ENCODE measurements around the gene ROR1.
A peak's percentile ranks its signal among the peaks of the same experiment; 100 is the strongest.

ROR1 gene

DNA sequence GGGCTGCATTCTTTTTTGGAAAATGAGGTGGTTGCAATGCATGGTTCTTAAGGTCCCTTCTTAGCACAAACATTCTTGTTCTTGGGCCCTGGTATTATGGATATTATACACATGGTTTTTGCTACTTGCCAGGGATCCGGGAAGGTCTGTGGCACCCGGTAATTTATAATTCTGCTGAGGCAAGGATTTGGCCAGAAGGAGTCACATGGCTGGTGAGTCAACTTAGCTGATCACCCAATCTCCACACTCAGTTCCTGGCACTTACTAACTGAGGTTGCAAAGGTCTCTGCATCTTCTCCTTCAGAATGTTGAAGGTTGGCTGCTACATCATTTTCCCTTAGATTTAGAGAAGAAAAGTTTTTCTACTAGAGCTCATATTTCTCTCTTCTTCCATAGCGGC lies 112.5 kb downstream of the ROR1 start:
- no peak for DNase-seq

DNA sequence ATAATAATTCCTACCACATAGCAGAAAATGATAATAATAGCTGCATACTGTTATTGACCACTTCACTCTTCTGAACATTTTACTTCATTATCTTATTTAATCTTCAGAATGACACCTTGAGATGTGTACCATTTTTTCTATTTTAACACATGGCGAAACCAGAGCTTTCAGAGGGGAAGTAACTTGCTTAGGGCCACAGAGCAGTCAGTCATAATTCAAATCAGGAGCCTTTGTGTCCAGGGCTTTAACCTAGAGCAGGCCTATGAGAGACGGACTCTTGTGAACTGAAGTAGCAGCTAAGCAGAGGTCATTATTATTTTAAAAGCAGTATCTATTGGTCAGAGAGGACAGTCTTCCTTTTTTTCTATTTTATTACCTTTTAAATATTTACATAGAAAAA lies 114.0 kb downstream of the ROR1 start:
- DNase-seq, result no peak

DNA sequence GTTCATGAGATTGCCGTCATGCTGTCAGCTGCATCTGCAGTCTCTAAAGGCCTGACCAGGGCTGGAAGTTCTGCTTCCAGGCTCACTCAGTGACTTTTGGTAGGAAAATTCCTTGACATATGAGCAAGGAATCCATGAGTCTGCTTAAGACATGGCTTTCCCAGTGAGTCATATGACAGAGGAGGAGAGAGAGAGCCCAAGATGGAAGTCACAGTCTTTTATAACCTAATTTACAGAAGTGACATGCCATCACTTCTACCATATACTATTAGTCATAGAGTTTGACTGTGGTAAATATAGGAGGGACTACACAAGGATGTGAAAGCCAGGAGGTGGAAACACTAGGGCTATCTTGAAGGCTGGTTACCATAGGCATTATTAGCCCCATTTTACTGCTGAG lies 115.2 kb downstream of the ROR1 start:
- DNase-seq, result peak; percentile 48

DNA sequence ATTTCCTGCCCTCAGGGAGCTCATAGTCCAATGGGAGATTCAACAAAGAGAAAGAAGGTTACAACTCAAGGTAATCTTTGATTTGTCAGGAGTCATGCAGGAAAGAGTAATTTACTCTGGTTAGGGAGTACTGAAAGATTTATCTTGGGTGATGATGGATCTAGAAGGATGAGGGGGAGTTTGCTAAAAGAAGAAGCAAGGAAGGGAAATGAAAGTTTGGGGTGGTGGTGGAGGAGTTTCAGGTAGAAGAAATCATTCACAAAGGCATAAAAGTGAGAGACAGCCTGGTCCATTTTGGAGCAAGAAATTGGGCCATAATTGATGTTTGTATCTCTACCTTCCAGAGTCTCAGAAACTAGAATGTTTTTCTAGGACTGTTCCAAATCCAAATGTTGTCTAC lies 116.7 kb downstream of the ROR1 start:
- no peak for DNase-seq

DNA sequence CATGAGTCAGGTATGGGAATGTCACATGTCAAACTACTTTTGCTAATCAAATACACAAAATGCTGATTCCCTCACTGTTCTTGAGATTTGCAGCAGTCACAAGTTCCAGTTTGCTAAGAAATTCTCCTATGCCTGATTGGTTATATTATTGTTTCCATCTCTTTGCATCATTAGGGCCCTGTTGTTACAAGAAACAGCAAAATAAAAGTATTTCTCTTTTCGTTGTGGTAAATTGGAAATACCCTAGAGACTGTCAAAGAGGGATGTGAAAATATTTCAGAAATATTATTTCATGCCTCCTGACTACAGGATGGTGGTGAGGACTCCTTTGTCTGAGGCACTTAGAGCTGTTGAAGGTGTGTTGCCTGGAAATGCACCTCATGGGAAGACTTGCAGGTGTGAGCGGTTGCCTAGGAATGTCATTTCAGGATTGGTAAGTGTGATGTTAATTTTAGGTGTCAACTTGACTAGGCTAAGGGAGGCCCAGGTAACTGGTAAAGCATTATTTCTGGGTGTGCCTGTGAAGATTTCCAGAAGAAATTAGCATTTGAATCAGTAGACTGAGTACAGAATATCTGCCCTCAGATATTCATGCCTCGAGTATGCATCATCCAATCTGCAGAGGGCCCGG lies 117.4 kb downstream of the ROR1 start:
- DNase-seq, result no peak

DNA sequence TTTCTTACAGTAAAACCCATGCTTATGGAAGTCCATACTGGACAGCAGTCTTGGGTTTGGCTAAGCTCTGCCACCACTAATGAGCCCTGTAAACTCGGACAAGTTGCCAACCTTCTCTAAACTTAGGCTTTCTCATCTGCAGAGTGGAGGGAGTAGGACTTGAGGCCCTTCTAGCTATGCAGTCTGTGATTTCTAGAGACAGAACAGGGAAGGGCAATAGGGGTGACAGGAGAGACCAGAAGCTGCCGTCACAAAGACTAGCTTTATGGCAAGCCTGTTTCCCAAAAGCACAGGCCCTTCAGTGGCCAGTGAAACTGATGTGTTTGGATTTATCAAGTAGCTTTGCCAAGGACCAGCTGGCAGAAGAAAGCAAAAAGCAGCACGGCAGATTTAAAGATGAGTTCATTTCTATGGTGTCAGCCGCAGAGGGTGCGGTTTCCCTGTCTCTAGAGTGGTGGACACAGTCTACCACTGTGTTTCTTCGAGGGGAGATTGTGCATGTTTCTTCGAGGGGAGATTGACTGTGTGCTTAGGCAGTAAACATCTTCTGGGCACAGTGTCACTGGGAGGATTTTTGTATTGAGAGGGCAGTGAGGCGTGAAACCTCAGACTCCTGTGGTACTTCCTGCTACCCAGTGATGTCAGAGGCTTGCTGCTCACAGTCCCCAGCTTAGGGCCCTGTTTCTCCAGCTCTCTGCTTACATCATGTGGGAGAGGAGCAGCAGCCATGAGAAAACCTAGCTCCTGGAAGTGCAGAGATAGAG lies 119.0 kb downstream of the ROR1 start:
- DNase-seq, result peak; percentile 61

DNA sequence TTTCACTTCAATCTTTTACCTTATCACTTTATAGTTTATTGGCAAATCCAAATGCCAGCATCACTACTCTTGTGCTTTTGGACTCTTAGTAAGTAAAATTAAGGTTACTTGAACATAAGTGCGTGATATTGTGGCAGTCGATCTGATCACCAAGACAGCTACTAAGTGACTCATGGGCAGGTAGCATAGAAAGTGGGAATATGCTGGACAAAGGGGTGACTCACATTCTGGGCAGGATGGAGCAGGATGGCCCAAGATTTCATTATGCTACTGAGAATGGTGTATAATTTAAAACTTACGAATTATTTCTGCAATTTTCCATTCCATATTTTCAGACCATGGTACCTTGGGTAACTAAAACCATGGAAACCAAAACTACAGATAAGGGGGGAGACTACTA lies 120.2 kb downstream of the ROR1 start:
- DNase-seq, result no peak

DNA sequence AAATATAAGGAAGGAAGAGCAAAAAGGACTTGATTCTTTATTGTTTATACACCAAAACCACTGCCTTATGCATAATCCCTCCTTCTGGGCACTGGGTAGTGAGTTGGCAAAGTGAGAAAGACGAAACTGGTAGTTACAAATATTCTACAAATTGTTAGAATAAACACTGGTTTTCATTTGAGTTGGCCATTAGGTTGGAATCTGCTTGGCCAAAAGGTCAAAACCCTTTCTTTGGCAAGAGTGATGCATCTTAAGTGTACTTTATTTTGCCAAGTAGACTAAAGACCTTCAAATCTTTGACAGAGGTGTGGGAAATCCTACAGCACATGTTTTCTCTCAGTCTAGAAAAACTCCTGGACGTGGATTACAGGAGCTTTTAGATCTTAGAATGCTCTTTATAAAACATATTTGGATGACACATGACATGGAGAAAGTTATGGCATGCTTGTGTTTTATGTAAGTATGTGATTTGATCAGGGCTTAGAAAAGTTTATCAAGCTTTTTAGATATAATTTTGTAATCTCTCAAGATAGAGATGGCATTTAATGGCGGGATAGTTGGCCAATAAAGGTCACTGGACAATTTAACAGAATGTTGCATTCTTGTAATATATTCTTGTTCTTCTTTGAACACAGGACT lies 120.9 kb downstream of the ROR1 start:
- DNase-seq, result no peak

DNA sequence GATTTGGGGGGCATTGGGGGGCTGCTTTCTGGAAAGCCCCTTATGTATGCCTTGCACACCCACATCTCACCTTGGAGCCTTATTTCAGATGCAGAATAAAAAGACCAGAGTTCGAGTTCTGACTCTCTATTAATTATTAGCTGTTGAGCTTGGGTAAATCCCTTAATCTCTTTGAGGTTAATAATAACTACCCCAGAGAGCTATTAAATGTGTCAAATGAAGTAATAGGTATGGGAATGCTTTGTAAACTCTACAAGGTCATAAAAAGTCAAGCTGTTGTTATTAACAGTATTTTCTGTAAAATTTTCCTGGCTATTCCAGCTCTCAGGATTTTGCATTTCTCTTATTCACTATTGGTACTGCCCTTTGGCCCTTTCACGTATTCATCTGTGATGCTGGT lies 122.9 kb downstream of the ROR1 start:
- DNase-seq, result no peak

DNA sequence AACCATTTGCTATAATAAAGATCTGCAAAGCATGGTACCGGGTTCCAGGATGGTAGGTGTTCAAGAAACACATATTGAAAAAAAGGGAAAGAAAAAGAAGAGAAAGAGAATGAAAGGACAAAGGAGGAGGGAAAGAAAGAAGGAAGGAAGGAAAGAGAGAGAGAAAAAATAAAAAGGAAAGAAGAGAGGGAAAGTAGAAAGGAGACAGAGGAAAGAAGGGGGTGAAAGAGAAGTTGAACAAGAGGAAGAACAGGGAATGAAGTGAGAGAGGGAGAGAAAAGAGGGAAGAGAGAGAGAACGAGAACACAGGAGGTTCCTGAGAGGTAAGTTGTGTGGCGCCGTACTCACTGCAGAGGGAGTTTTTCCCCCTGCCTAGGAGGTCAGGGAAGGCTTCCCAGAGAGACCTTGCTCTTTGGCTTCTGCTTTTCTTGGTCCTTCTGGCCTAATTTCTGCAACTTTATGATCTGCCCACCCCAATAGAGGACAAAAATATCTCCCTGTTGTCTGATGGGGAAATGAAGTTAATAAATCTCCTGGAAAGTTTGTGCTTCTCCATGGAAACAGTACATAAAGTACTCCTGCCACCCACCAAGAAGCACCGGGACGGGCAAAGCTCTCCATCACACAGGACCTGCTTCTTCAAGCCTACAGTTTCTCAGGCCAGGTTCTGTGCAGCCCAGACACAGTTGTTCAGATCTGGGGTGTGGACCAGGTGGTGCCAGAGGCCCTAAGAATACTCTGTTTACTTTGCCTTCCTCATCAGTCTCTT lies 124.8 kb downstream of the ROR1 start:
- no peak for DNase-seq

DNA sequence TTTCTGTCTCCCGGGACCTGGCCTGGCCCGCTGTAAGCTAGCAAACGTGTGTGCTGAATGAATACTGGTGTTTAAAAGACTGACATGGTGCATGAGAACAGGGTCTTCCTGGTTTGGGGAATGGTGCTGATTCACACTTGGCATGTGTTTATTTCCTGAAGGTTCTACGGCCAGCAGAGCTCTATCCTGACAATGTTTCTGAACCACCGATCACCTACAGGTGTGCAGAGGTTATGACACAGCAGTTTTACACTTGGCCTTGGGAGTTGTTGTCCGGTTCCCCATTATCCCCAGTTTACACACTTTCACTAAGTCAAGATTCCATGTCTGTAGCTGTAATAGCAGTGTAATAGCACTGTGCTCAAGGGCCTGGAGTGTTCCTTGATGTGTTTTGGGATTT lies 127.3 kb downstream of the ROR1 start:
- no peak for DNase-seq

DNA sequence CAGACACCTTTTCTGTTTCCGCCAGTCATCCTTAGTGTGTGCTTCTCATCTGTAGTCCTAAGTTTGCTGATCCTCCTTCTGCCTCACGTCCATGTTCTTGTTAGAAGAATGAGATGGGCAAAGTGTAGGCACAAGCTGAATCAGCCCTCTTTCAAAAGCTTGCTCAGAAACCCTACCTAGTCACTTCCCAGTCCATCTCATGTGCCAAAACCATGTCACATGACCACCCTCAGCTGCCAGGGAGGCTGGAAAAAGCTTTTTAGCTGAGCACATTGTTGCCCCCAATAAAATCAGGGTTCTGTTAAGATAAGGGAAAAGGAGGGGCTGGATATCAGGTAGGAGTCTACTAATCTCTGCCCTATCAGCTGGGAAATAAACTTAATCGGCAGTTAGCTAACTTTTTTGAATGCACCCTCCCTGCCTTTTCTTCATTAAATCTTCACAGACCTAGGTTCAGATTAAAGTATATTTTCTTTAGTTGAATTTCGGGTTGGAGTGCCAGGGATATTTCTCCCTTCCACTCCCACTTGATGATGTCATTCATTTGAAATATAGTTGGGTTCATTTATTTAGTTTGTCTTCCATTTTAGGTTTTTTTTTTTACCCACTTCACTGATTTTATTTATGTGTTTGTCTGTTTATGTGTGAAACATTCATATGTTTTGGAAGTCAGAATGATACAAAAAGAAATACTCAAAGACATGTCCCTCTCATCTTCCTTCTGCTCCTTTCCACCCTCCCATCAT lies 129.2 kb downstream of the ROR1 start:
- no peak for DNase-seq

DNA sequence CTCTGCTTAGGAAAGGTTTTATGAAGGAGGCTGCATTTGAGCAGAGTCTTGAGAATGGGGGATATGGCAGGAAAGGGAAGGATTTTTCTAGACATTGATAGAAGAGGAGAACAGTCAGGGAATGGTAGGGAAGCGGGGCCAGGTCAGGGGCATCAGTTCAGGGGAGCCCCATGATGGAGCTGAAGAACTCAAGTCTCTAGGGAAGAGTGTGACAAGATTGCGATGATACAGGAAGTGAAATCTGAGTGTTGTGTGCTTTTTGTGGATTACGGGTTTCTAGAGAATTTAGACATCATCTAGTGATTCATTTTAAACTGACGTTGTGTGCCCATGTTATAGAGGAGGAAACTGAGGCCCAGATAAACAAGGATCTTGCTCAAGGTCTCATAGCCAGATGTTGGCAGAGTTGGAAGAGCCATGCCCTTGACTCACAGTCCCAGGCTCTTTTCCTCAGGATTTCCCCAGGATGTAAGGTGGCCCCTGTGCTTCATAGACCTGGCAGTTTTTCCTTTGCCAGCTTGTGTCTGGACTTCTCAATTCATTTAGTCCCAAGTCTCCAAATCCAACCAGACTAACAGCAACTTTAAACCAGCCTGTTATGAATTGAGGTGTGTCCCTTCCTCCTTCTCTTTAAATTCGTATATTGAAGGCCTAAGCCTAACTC lies 130.3 kb downstream of the ROR1 start:
- no peak for DNase-seq

DNA sequence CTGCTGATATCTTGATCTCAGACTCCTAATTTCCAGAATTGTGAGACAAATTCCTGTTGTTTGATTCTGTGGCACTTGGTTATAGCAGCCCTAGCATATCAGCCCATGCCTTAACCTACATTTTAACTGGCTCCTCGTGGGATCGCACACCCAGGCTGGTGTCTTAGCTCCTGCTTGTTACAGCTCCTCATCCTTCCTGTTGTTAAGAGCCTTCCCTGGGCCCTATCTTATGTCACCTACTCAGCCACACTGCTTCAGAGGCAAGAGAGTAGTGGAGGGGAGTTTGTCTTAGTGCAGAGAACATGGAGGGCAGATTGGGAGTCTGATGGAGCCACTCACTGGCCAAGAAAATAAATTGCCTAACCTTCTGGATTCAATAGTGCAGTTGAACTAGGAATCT lies 131.0 kb downstream of the ROR1 start:
- no peak for DNase-seq

DNA sequence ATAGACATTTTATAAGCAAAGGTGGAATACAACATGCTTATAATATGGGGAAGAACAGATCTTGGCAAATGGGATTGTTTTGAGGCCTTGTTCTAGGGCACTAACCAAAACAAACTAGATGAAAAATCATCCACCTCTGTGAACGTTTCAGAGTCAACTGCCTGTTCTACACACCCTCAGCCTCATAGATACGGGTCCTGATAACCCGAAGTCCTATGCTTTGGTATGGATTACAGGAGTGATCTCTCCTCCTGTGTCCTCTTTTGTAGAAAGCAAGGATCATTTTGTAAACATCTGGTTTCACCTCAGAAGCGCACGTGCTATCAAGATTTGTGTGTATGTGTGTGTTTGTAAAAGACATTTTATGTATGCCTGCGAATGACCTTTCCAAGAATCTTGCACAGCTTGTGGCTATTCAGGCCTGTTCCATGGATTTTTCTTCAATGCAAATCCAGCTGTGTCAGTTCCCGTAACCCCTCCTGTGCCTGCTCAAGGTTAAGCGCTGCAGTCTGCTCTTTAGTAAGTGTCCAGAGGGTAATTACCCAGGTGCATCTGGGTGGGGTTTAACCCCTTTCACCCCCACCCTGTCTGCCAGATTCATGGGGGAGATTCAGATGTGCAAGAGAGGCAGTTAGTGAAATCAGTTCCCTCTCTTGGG lies 132.4 kb downstream of the ROR1 start:
- DNase-seq, result no peak

DNA sequence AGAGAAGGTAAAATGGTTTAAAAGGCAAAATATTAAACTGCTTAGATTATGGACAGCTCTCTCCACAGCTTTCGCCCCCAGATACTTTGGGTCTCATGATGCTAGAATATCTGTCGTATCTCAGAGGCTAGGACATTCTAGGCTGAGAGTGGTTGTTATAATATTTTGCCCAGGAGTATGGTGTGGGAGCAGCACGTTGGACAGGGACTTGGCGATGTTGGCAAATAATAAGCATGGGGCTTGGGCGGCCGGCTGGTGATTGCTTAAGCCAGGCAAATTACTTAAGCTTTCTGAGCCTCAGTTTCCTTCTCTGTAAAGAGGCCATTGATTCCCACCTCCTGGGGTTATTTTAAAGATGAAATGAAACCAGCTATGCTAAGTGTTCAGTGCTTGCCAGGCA lies 133.2 kb downstream of the ROR1 start:
- DNase-seq, result no peak

DNA sequence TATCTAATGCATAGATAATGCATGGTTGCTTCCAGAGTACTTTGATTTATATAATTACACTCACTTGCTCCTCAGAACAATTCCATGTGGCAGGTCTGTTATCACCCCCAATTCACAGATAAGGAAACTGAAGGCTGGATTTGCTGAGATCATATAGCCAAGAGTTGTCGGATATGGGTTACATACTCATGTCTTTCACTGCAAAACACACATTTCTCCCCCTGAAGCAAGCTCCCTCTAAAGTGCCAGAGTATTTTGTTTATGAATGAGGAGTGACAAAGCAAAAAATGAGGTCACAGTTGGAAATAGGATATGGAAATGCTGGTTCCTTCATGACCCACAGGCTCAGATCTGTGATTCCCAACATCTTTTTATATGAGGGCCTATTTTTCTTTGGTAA lies 134.2 kb downstream of the ROR1 start:
- no peak for DNase-seq

DNA sequence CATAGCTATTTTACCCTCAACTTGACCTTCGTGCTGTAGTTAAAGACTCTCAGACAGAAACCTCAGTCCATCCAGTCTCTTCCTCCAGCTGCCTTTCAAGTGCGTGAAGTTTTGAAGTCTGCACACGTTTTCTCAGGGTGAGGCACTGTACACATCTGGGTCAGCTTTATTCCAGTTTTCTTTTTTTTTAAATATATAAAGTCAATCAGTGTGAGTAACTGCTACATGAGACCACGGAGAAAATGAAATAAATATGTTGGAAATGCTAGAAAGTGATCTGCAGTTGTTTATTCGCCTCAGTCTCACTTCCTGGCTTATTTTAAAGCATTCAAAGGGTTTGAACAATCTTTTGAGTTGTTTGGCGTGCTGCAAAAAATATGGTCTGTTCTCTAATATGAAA lies 135.7 kb downstream of the ROR1 start:
- DNase-seq, result no peak

DNA sequence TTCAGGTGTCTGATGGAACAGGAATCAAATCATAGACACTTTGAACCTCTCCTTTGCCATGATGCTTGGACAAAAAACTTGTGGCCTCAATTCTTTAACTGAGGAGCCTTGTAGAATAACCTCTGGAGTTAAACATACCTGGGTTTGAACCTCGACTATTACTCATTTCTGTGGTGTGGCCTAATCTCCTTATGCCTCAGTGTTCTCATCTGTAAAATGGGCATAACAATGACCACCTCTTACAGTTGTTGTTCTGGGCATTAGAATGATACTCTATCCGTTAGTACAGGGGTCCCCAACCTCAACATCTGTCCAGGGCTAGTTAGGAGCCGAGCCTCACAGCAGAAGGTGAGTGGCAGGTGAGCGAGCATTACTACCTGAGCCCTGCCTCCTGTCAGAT lies 137.2 kb downstream of the ROR1 start:
- DNase-seq, result no peak

DNA sequence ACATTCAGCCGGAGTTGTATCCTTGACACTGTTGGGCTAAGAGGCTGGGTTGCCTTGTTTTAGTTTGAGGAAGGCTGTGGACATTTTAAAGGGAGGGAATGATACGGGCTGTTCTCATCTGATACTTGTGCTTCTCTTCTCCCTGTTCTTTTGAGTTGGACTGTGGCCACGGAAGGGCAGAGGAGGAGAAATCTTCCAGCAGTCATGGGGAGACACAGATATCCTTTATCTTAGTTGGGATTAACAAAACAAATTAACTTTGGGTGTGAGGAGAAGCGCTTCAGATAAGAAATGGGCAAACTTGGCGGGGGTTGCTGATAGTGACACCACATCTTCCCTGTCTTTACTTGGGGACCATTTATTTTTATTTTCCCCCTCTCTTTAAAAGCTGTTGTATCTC lies 138.8 kb downstream of the ROR1 start:
- DNase-seq, result no peak

DNA sequence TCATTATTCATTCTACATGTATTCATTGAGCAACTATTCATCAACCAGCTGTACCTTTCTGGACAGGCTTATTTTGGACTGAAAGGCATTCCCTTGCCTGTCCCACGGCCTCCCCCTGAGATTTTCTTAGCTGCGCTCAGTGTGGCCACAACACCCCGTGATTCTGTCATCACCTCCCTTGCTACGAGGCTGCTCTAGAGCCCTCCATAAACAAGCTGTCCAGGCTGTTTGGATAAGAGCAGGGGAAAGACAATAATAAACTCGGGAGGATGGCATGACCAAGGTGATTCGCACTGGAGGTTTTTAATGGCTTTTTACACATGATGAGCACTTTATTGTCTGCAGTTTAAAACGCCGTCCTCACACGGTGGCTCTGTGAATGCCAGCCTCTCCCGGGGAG lies 139.7 kb downstream of the ROR1 start:
- DNase-seq, result no peak

DNA sequence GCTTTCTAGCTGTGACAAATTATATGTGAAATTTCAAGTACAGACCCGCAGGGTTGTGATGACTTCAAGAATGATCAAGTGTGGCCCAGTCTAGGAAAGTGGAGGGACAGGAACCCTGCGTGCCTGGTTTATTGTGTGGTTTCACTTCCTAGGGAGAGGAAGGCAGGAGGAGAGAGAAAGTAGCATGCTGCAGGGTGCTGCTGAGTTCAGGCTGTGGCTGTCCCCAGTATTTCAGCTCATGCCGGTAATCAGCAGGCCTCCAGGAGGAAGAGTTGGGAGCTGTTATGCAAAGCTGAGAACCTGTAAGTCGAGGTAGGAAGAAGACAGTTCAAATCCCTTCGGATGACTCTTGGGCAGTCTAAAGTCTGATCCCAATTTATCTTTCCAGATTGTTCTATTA lies 140.4 kb downstream of the ROR1 start:
- DNase-seq, result no peak

Data from EL (cell line).